Caco-2 (cell line): ENCODE results near the gene MRTFA. TPM values are rescaled to one million over a fixed set of nuclear protein-coding genes. Genes with fewer than 3 reads are reported as not detected.

ENCODE experiments used
- BruUV-seq: library from RNA; stranded (reverse); fragments of 400-500 nt; replicated peaks from 2 replicates; lab custom pipeline; 2021; lab: Mats Ljungman, UMichigan
- CTCF ChIA-PET: fragments of 300-600 bp; sonication (Branson Sonifier 250); formaldehyde crosslinking; loops from one replicate; lab custom pipeline; 2022; ENCODE audit warnings: antibody characterized with exemption; lab: Charles Lee
- POLR2A ChIA-PET: fragments of 300-600 bp; sonication (Branson Sonifier 250); formaldehyde crosslinking; loops from one replicate; lab custom pipeline; 2022; ENCODE audit warnings: antibody characterized with exemption; lab: Charles Lee
- DNase-seq, 2 experiments: peaks; one replicate each; pipeline versions ENCODE4 v3.0.0 to v3.0.0-alpha.2; 2020 to 2022
- H3K27me3 ChIP-seq: replicated peaks from 2 replicates; pipeline ENCODE4 v1.6.0; 2011; ENCODE audit warnings: low read length; ENCODE audit not compliant: control insufficient read depth, insufficient read depth
- H3K36me3 ChIP-seq: 2 replicates; pipeline ENCODE4 v1.5.1; 2011; ENCODE audit warnings: low read length; ENCODE audit not compliant: control insufficient read depth, insufficient read depth
- H3K4me1 ChIP-seq: fragments of 250-450 bp; sonication (Bioruptor Pico); 2 replicates; pipeline ENCODE4 v1.5.1; 2020; ENCODE audit warnings: mild to moderate bottlenecking
- H3K4me3 ChIP-seq: 2 replicates; pipeline ENCODE4 v1.5.1; 2011; ENCODE audit warnings: low read depth, mild to moderate bottlenecking, control low read depth, low read length
- H3K9me3 ChIP-seq: fragments of 250-450 bp; sonication (Bioruptor Pico); 2 replicates; pipeline ENCODE4 v1.5.1; 2020; ENCODE audit warnings: mild to moderate bottlenecking, moderate library complexity
- H3K27ac Mint-ChIP-seq: one replicate; pipeline ENCODE4 v1.8.0; 2022; ENCODE audit warnings: mixed read lengths; ENCODE audit not compliant: unreplicated experiment
- H3K27me3 Mint-ChIP-seq: one replicate; pipeline ENCODE4 v1.8.0; 2022; ENCODE audit warnings: mixed read lengths; ENCODE audit not compliant: insufficient read depth, unreplicated experiment
- H3K36me3 Mint-ChIP-seq: one replicate; pipeline ENCODE4 v1.8.0; 2022; ENCODE audit warnings: mild to moderate bottlenecking, mixed read lengths; ENCODE audit not compliant: insufficient read depth, unreplicated experiment
- H3K4me1 Mint-ChIP-seq: one replicate; pipeline ENCODE4 v1.8.0; 2022; ENCODE audit warnings: low read depth, mixed read lengths; ENCODE audit not compliant: unreplicated experiment
- H3K4me3 Mint-ChIP-seq: one replicate; pipeline ENCODE4 v1.8.0; 2022; ENCODE audit warnings: mild to moderate bottlenecking, moderate library complexity, mixed read lengths; ENCODE audit not compliant: unreplicated experiment
- H3K9me3 Mint-ChIP-seq: one replicate; pipeline ENCODE4 v1.8.0; 2022; ENCODE audit warnings: mixed read lengths; ENCODE audit not compliant: unreplicated experiment
- intact Hi-C: fragments of 100-400 bp; cut with micrococcal nuclease; formaldehyde crosslinking; loops from one replicate; pipeline ENCODE4 v1.10.0; 2022; ENCODE audit not compliant: unreplicated experiment
- total RNA-seq: library from RNA; stranded (reverse); gene quantifications from 2 replicates; pipeline ENCODE4 v1.2.3, GENCODE V29; 2022
- TF ChIP-seq, protein P1 (sequence below), 2 experiments: fragments of 200-600 bp in 1 of 2; IDR thresholded peaks; 1 replicate in 1 of 2; 2 replicates in 1 of 2; pipeline versions ENCODE4 v1.5.1 to v1.8.0; 2011 to 2022; ENCODE audit warnings: antibody characterized with exemption in 1 of 2, control low read depth in 1 of 2, inconsistent platforms in 1 of 2, low read depth in 1 of 2, low read length in 1 of 2, mild to moderate bottlenecking in 1 of 2, moderate library complexity in 1 of 2; ENCODE audit not compliant: insufficient read depth in 1 of 2, severe bottlenecking in 1 of 2, unreplicated experiment in 1 of 2

The MRTFA gene
- total RNA-seq, 1 experiment from 2014 or later: 38.7 TPM

GRCh38 chr22:40544758-40545157 is 91.8 kb downstream of the MRTFA start:
- Mint-ChIP-seq H3K27me3 (no peaks in the 10 kb centered on the region), H3K27ac (no peak overlapping the region), H3K4me3 (no peak overlapping the region), H3K4me1 (no peaks in the 10 kb centered on the region), H3K9me3 (no peaks in the 10 kb centered on the region), H3K36me3 (peaks cover 21% of the 10 kb centered on the region)
- intact Hi-C loops: no loop called here
- H3K4me1 ChIP-seq: no peaks in the 10 kb centered on the region
- no peaks in the 10 kb centered on the region for H3K36me3 ChIP-seq
- BruUV-seq: no TSS peak
- POLR2A ChIA-PET: no interaction called here
- DNase-seq: no peak
- no peaks in the 10 kb centered on the region for H3K27me3 ChIP-seq
- TF ChIP-seq, protein P1, sequence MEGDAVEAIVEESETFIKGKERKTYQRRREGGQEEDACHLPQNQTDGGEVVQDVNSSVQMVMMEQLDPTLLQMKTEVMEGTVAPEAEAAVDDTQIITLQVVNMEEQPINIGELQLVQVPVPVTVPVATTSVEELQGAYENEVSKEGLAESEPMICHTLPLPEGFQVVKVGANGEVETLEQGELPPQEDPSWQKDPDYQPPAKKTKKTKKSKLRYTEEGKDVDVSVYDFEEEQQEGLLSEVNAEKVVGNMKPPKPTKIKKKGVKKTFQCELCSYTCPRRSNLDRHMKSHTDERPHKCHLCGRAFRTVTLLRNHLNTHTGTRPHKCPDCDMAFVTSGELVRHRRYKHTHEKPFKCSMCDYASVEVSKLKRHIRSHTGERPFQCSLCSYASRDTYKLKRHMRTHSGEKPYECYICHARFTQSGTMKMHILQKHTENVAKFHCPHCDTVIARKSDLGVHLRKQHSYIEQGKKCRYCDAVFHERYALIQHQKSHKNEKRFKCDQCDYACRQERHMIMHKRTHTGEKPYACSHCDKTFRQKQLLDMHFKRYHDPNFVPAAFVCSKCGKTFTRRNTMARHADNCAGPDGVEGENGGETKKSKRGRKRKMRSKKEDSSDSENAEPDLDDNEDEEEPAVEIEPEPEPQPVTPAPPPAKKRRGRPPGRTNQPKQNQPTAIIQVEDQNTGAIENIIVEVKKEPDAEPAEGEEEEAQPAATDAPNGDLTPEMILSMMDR (IDR thresholded peaks at IDR 0.05; ENCODE audit: insufficient read depth in 1 of 2, low read depth in 1 of 2, low read length in 1 of 2, severe bottlenecking in 1 of 2, unreplicated experiment in 1 of 2): no peak
- CTCF ChIA-PET: no interaction called here
- no peaks in the 10 kb centered on the region for H3K9me3 ChIP-seq
- H3K4me3 ChIP-seq: no peak overlapping the region

DNA sequence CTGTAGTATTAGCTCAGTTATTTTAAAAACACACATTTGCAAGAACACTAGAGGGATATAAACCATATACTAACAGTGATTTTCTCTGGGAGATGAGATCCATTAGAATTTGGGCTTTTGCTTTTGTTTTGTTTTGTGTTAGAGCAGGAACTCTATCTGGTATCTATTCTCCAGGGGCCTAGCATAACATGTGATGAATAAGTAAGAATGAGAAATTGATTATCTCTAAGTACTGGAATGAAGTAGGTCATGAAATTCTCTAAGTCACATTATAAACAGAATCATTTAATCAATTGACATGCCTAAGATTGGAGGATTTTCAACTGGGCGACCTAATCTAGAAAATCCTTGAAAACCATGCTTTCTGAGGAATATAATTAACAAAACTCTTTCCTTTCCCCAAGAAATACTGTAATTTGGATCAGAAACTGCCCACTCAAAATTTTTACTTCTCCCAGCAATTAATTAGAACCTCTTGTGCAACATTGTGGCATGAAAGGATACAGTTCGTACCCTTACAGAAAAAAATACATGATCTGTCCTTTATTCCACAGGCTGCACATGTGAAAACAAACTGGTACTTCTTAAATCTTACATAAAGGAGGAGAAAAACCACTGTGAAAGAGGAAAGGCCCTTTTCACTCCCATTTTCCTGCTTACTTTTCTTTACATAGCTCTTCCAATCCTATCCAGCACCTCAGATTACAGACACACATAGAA is 93.5 kb downstream of the MRTFA start:
- no peaks in the 10 kb centered on the region for H3K4me1 ChIP-seq
- H3K27ac Mint-ChIP-seq: no peak overlapping the region
- H3K4me1 Mint-ChIP-seq: no peaks in the 10 kb centered on the region
- peaks cover 14% of the 10 kb centered on the region for H3K36me3 Mint-ChIP-seq
- no peaks in the 10 kb centered on the region for H3K27me3 ChIP-seq
- ChIA-PET CTCF (interaction anchor here (0.6 kb wide), 1 partner anchor 98 kb away, joined by 3 read pairs; no protein-coding TSS in a partner anchor), POLR2A (no interaction called here)
- TF ChIP-seq, protein P1 (IDR thresholded peaks at IDR 0.05; ENCODE audit: insufficient read depth in 1 of 2, low read depth in 1 of 2, low read length in 1 of 2, severe bottlenecking in 1 of 2, unreplicated experiment in 1 of 2): no peak
- intact Hi-C loops: no loop called here
- BruUV-seq: no TSS peak
- no peak for DNase-seq
- no peaks in the 10 kb centered on the region for H3K9me3 Mint-ChIP-seq
- no peaks in the 10 kb centered on the region for H3K36me3 ChIP-seq
- no peak overlapping the region for H3K4me3 Mint-ChIP-seq
- no peaks in the 10 kb centered on the region for H3K27me3 Mint-ChIP-seq
- no peak overlapping the region for H3K4me3 ChIP-seq
- H3K9me3 ChIP-seq: no peaks in the 10 kb centered on the region

- no peak overlapping the region for H3K27ac Mint-ChIP-seq
- H3K4me1 Mint-ChIP-seq: no peaks in the 10 kb centered on the region
- Histone ChIP-seq H3K36me3 (no peaks in the 10 kb centered on the region), H3K27me3 (no peaks in the 10 kb centered on the region), H3K9me3 (no peaks in the 10 kb centered on the region), H3K4me3 (no peak overlapping the region), H3K4me1 (no peaks in the 10 kb centered on the region)
- POLR2A ChIA-PET: no interaction called here
- intact Hi-C loops: no loop called here
- H3K4me3 Mint-ChIP-seq: no peak overlapping the region
- BruUV-seq: no TSS peak
- H3K9me3 Mint-ChIP-seq: no peaks in the 10 kb centered on the region
- TF ChIP-seq, protein P1 (IDR thresholded peaks at IDR 0.05; ENCODE audit: insufficient read depth in 1 of 2, low read depth in 1 of 2, low read length in 1 of 2, severe bottlenecking in 1 of 2, unreplicated experiment in 1 of 2): no peak
- H3K27me3 Mint-ChIP-seq: no peaks in the 10 kb centered on the region
- CTCF ChIA-PET: no interaction called here
- peaks cover 6% of the 10 kb centered on the region for H3K36me3 Mint-ChIP-seq
- no peak for DNase-seq
Observed at GRCh38 chr22:40541300-40541699, 95.2 kb downstream of the MRTFA start.
